Measurements from ENCODE around the gene TMEM176B. TPM values are rescaled to one million over a fixed set of nuclear protein-coding genes. Genes with fewer than 3 reads are reported as not detected.
"Not testable (repeated sequence)": the region's sequence is repeated elsewhere in the genome, so short reads cannot be mapped to it uniquely, and the experiment has no call there.

TMEM176B gene
- total RNA-seq, 1 donor from 2014 or later: 107 TPM

- DNase-seq (ENCODE audit: low spot score): no peak
Measured at GRCh38 chr7:150790416-150791075, 9.6 kb downstream of the TMEM176B start.

GRCh38 chr7:150788474-150789269 lies 11.5 kb downstream of the TMEM176B start:
- DNase-seq (ENCODE audit: low spot score): no peak

GRCh38 chr7:150787321-150788281 lies 12.6 kb downstream of the TMEM176B start:
- peak; percentile 91 for DNase-seq (ENCODE audit: low spot score)

- DNase-seq (ENCODE audit: low spot score): peak; percentile 43
Measured at GRCh38 chr7:150784954-150785353, 15.2 kb downstream of the TMEM176B start.

- no peak for DNase-seq (ENCODE audit: low spot score)
Measured at GRCh38 chr7:150784120-150784736, 15.9 kb downstream of the TMEM176B start.

DNA sequence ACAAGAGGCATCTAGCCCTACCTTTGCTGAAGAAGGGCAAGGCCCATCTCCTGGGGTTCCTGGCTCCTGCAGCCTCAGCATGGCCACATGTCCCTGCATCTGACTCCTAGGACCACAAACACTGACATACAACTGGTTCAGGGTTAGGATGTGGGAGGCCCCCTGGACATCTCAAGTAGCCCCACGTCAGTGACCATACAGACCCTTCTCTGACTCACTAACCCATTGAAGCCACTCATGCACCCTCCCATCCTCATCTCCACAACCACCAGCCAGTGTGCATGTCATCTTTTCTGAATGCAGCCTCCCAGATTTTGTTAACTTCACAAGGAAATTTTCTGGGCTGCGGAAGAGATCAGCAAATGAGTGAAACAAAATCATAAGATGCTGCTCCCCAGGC lies 18.2 kb downstream of the TMEM176B start:
- no peak for DNase-seq (ENCODE audit: low spot score)

DNA sequence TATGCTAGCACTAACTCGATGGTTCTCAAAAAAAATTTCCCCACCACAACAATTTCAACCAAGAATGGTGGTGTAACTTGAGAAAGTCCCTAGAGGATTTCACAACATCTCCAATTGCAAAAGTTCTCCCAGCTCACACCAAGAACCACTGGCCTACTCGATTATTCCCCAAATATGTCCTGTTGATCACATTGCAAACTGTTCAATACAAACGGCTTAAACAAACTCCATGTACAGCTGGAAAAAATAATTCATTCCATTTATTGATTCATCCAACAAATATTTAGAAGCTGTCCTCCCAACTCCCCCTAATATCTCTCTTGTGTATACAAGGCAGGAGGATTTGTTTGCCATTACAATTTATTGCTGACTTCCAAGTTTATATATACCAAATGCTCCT lies 19.1 kb downstream of the TMEM176B start:
- DNase-seq (ENCODE audit: low spot score): peak; percentile 33

- DNase-seq (ENCODE audit: low spot score): no peak
Measured at GRCh38 chr7:150780292-150780691, 19.9 kb downstream of the TMEM176B start.

DNA sequence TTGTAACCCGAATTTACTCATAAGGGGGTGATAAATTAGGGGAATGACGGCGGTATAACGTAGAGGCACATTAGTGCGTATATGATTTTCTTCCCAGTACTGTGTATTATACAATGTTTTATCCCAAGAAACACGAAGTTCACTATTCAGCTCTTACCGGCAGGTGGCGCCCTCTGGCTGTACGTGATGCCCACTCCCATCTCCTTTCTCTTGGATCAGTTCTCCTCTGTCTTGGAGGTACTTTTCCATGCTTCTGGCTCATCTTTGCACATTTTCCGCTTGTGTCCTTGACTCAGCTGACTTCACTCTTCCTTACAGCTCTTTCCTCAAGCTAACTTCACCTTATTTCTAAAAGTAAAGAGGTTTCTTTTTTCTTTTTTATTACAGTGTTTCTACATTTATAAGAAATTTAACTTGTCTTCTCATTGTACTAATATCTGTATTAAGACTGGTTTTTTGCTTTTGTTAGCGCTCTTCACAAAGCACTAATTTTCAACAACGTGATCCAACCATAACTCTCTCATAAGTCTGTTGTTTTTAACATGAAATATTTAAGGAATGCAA lies 21.3 kb downstream of the TMEM176B start:
- peak; percentile 88 for DNase-seq (ENCODE audit: low spot score)

- DNase-seq (ENCODE audit: low spot score): no peak
Measured at GRCh38 chr7:150778014-150778737, 22.0 kb downstream of the TMEM176B start.

- DNase-seq (ENCODE audit: low spot score): not testable (repeated sequence)
Measured at GRCh38 chr7:150774131-150774530, 26.0 kb downstream of the TMEM176B start.

GRCh38 chr7:150769768-150770167 lies 30.4 kb downstream of the TMEM176B start:
- no peak for DNase-seq (ENCODE audit: low spot score)

DNA sequence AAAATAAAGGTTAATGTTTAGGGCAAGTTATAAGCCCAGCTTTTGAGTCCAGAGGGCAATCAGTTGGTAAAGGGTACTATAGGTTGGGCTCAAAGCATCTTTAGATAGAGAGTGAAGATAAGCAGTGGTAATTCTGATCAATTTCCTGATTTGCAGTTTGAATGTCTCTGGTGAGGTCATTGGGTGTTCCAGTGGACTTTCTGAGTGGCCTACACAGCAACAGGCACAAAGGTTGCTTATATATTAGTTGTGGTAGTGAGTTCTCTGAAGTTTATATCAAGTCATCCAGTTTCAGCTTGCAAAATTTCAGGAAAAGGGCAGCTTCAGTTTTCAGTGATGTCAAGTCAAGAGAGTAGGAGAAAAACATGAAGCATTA lies 33.8 kb downstream of the TMEM176B start:
- no peak for DNase-seq (ENCODE audit: low spot score)

DNA sequence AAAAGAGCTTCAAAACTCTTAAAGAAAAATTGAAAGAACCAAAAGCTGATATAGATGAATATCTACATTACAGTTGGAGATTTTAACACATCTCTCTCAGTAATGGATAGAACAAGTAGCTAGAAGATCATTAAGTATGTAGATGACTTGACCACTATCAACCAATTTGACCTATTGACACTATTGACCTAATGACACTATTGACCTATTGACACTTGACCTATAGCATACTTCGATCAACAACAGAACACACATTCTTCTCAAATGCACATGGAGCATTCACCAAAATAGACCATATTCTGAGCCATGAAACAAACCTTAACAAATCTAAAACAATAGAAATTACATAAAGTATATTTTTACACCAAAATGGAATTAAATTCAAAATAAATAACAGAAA lies 40.7 kb downstream of the TMEM176B start:
- DNase-seq (ENCODE audit: low spot score): no peak

DNA sequence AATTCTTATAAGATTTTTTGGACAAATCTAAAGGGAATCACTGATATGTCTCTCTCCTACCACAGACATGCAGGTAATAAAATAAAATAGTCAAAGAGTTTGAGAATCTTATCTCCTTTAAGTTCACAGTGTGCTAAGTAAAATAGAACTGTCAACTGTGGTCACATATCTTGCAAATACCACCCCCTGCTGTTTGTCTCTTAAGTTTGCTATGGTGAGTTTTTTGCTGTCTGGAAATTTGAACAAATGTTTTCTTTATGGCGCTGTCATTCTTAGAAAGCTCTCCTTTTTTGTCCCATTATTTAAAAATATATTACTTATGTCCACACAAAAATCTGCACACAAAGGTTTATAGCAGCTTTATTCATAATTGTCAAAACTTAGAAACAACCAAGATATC lies 43.3 kb downstream of the TMEM176B start:
- no peak for DNase-seq (ENCODE audit: low spot score)

DNA sequence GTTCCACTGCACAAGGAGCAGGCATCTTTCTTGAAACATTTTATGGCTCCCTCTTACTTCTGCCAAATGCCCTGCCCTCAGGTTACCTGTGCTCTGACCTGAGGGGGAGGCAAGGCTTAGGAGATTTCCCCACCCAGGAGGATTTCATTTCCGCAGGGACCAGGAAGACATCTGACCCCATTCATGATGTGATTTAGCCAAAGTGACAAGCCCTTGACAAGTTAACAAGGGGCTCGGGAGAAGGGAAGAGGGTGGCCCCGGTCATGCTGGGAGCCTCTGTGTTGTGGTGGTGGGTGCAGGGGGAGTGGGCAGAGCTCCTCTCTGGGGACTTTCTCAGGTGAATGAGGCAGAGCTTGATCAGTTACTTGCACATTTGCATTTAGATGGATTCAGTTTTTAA lies 44.0 kb downstream of the TMEM176B start:
- DNase-seq (ENCODE audit: low spot score): no peak

DNA sequence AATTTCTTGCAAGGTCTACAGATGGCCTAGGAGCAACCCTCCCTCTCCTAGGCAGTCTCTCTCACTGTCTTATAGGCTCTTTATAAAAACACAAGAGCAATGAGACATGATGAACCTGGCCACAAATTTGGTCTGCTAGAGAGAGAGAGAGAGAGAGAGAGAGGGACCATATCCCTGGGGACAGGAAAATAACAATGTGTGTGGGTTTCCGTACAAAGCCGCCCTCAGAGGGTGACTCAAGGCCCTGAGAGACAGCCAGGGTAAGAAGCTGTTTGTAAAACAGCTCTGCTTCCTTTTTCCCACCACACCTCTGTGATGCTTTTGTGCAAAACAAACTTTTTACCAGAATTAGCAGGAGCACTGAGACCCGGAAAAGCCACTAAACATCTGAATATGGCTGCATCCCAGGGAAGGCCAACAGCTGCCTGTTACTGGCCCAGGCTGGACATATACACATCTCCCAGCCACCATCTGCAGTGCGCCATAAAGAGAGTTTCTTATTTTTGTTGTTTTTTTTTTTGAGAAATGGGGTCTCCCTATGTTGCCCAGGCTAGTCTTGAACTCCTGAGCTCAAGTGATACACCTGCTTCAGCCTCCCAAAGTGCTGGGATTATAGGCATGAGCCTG lies 44.6 kb downstream of the TMEM176B start:
- DNase-seq (ENCODE audit: low spot score): no peak

- no peak for DNase-seq (ENCODE audit: low spot score)
Measured at GRCh38 chr7:150754951-150755350, 45.2 kb downstream of the TMEM176B start.

GRCh38 chr7:150753826-150754603 lies 46.1 kb downstream of the TMEM176B start:
- DNase-seq (ENCODE audit: low spot score): peak; percentile 58
